GM19043 (cell line): Measurements from ENCODE around the gene HAX1.
"Not testable (repeated sequence)": the region's sequence is repeated elsewhere in the genome, so short reads cannot be mapped to it uniquely, and the experiment has no call there.

Source experiments
- ATAC-seq: cut with Tn5 transposase; IDR thresholded peaks from one replicate; pipeline ENCODE4 v1.9.1; 2021; ENCODE audit warnings: low read depth; ENCODE audit not compliant: unreplicated experiment

Gene HAX1

DNA sequence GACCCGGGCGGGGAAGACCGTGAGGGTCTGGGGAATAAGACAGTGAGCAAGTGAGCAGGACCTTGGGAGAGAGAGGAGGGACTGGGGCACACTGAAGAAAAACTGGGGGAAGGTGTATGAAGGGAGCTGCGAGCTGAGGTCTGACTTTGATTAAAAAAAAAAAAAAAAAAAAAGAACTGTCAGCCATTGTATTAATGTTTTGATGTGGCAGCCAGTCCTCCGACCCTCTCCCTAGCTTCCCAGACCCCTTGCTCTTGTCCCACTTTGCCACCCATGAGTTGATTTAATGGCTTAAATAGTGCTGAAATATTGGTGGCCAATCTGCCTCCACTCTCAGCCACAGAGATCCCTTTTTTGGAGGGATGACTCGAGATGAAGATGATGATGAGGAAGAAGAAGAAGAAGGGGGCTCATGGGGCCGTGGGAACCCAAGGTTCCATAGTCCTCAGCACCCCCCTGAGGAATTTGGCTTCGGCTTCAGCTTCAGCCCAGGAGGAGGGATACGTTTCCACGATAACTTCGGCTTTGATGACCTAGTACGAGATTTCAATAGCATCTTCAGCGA lies 652 bp downstream of the HAX1 start:
- ATAC-seq: no peak

DNA sequence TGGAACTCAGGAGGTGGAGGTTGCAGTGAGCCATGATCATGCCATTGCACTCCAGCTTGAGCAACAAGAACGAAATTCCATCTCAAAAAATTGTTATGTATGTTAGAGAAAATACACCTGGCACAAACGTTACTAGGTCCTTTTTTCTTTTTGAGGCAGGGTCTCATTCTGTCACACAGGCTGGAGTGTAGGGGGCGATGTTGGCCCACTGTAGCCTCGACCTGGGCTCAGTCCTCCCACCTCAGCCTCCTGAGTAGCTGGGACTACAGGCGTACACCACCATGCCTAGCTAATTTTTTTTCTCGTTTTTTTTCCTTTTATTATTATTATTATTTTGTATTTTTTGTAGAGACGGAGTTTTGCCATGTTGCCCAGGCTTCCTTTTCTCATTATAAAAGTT lies 4.4 kb downstream of the HAX1 start:
- no peak for ATAC-seq

DNA sequence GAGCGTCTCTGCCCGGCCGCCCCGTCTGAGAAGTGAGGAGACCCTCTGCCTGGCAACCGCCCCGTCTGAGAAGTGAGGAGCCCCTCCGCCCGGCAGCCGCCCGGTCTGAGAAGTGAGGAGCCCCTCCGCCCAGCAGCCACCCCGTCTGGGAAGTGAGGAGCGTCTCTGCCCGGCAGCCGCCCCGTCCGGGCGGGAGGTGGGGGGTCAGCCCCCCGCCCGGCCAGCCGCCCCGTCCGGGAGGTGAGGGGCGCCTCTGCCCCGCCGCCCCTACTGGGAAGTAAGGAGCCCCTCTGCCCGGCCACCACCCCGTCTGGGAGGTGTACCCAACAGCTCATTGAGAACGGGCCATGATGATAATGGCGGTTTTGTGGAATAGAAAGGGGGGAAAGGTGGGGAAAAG lies 15.2 kb downstream of the HAX1 start:
- not testable (repeated sequence) for ATAC-seq

DNA sequence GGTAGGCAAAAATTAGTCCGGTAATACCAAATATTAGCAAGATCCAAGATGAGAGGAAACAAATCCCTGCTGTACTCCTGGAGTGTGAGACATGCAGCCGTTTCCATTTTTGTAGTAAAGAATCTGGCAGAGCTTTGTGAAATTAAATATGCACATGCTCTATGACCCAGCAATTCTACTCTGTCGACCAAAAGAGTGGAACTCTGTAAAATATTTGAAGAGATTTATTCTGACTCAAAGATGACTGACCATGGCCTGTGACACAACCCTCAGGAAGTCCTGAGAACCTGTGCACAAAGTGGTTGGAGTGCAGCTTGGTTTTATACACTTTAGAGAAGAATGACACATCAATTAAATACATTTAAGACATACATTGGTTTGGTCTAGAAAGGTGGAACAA lies 16.2 kb downstream of the HAX1 start:
- no peak for ATAC-seq

DNA sequence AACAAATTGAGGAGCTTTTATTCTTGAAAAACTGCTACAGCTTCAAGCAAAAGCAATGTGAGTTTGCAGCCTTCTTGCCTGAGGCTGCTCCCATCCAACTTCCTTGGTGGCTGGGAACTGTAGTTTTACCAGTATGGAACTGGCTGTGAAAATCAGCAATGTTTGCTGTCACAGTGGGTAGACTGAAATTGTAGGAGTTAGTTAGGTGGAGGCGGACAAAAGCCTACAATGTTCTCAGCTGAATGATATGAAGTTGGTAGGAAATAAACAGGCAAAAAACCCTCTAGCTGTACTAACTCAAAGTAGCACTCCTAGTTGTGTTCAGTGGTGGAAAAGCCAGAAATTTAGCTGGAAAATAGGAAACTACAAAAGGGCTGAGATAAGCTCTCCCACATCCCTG lies 18.5 kb downstream of the HAX1 start:
- no peak for ATAC-seq

DNA sequence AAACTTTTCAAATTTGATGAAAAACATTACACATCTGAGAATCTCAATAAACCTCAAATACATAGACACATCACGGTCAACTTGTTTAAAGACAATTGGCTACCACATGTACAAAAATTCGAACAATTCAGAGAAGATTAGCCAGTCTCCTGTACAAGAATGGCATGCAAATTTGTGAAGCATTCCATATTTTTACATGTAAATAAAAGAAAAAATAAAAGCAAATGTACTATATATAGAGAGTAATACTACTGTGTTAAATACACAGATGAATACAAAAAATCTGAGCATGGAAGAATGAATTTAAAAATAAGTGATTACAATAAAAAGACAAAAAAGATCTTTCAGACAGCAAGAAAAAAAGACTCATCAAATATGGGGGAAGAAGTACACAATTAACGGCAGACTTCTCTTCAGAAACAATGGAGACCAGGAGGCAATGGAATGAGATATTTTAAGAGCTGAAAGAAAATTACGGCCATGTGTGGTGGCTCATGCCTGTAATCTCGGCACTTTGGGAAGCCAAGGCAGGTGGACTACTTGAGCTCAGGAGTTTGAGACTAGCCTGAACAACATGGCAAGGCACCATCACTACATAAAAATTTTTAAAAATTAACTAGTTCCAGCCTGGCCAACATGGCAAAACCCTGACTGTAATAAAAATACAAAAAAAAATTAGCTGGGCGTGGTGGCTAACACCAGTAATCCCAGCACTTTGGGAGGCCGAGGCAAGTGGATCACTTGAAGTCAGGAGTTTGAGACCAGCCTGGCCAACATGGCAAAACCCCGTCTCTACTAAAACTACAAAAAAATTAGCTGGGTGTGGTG lies 23.2 kb downstream of the HAX1 start:
- no peak for ATAC-seq

DNA sequence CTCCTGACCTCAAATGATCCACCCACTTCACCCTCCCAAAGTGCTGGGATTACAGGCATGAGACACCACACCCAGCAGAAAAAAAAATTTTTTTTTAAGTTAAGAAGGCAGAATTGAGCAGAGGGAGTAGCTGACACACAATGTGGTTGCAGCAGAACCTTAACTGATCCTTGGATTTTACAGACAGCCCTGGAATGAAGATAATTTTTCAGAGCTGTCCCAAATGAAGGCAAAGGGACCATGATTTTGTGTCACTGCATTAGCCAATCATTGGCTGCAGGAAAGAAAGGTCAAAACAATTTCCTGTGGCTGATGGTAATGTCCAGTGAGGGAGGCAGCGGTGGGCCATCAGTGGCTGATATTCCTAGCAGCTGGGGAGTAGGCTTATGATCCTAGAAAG lies 29.2 kb downstream of the HAX1 start:
- ATAC-seq: no peak

DNA sequence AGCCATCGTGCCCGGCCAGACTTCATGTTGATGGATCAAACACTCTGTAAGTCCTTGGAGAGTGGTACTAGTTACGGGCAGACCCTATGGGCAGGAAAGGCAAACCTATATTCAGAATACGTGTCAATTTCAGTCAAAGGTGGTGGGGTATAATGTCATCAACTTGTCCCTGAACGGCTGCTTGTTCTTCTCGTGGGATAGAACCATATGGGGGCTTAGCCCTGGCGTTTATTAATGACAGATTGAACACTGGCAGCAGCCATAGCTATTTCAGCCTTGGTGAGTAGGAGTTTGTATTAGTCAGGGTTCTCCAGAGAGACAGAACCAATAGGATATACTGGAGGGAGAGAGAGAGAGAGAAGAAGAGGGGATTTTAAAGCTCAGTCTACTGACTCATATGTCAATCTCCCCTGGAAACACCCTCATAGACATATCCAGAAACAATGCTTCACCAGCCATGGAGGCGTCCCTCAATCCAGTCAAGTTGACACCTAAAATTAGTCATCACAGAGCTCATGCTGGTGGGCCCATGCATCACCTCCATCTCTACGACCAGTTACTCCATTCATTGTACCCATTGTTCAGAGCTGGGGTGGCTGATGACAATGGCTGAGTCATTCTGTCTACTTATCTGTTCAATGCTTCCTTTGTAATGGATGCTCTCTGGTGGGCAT lies 32.4 kb downstream of the HAX1 start:
- no peak for ATAC-seq

DNA sequence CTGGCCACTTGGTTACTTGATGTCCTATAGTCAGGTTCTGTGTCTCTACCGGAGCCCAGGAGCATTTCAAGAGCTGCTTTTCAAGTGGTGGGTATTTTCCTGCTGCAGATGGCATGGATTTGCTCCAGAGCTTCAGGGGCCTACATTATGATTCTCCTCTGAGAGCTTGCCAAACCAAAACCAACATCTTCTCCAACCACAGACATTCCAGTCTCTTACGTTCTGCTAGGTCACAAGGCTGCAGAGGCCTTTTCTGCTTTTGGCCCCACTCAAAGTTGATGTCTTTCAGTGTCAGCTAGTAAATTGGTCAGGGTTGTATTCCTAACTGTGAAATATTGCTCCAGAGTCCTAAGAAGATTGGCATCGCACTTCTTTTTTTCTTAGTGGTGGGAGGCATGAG lies 33.7 kb downstream of the HAX1 start:
- no peak for ATAC-seq

DNA sequence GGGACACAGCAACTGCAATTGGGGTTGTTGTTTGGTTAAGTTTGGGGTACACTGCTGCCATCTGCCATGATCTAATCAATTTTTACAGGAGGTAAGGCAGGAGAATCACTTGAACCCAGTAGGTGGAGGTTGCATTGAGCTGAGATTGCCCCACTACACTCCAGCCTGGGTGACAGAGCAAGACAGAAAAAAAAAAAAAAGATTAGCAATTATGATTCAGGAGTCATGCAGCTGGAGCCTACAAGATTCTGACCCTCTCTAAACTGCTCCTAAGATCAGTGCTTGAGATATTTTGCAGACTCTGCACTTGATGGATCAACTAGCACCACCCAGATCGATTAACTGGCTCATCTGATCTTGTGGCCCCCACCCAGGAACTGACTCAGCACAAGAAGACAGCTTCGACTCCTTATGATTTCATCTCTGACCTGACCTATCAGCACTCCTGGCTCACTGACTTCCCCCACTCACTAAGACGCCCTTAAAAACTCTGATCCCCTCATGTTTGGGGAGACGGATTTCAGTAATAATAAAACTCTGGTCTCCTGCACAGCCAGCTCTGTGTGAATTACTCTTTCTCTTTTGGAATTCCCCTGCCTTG lies 35.3 kb downstream of the HAX1 start:
- not testable (repeated sequence) for ATAC-seq

DNA sequence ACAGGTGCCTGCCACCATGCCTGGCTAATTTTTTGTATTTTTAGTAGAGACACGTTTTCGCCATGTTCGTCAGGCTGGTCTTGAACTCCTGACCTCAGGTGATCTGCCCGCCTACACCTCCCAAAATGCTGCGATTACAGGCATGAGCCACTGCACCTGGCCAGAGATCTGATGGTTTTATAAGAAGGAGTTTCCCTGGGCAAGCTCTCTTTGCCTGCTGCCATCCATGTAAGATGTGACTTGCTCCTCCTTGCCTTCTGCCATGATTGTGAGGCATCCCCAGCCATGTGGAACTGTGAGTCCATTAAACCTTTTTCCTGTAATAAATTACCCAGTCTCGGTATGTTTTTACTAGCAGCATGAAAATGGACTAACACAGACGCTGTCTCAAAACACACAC lies 36.7 kb downstream of the HAX1 start:
- not testable (repeated sequence) for ATAC-seq

DNA sequence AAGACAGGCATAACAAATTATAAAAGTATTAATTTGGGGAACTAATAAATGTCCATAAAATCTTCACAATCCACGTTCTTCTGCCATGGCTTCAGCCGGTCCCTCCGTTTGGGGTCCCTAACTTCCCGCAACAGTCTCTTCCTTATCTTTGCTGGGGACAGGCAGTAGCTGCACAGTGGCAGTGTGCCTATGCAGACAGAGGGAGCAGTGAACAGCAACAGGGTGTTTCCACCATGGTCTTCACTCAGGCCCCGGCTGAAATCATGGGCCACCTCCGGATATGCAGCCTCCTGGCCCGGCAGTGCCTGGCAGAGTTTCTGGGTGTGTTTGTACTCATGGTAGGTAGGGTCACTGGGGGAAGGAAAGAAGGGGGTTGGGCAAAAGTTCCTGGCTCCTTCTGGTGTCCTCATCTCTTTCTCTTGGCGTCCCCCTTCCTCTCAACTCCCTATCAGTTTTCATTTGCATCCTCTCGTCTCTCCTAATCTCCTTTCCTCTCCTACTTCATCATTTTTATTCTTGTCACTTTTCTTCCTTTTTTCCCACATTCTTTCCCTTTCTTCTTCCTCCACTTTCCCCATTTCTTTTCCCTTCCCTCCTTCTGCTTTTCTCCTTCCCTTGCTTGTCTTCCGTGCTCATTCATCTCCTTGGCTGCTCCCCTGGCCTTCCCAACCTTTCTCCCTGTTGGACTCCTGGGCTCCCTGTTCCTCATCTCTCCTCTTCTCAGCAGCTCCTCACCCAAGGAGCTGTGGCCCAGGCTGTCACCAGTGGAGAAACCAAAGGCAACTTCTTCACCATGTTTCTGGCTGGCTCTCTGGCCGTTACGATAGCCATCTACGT lies 40.0 kb downstream of the HAX1 start:
- not testable (repeated sequence) for ATAC-seq

DNA sequence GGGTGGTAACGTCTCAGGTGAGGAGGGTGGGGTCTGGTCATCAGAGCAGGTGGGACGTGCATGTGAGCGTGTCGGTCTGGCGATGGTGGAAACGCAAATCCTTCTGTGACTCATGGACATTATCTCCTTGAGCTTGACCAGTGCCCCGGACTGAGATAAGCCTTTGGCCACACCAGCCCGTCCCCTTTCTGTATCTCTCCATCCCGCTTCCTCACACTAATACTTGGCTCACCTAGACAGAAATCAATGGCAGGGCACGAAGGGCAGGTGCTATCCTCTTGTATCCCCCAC lies 40.6 kb downstream of the HAX1 start:
- ATAC-seq: no peak

DNA sequence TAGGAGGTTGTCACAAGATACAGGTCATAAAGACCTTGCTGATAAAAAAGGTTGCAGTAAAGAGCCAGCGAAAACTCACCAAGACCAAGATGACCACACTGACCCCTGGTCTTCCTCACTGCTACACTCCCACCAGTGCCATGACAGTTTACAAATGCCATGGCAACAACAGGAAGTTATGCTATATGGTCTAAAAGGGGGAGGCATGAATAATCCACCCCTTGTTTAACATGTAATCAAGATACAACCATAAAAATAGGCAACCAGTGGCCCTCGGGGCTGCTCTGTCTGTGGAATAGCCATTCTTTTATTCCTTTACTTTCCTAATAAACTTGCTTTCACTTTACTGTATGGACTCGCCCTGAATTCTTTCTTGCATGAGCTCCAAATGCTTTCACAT lies 41.8 kb downstream of the HAX1 start:
- not testable (repeated sequence) for ATAC-seq

DNA sequence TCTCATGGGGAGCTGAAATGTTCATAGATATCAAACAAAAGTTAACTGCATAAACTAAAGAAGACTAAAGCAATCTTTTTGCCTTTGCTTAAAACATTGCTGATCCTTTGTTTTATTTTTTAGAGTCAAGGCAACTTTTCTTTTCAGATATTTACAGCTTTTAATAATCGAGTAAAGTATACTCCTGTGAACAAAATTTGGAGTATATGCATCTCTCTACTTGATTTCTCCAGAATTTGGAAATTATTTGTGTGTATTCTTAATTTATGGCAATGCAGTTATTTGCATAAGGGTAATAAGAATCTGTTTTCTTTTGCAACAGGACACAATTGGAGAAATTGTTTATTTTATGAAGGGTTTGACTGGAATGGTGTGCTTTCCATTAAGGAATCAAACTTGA lies 44.3 kb downstream of the HAX1 start:
- ATAC-seq: no peak

DNA sequence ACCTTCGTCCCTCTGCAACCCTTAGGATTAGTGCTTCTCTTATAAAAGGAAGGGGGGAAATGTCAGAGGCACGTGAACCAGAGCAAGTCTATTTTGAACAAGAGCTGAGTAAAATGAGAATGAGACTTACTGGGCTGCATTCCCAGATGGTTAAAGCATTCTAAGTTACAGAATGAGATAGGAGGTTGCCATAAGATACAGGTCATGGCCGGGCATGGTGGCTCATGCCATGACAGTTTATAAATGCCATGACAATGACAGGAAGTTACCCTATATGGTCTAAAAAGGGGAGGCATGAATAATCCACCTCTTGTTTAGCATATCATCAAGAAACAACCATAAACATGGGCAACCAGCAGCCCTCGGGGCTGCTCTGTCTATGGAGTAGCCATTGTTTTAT lies 46.0 kb downstream of the HAX1 start:
- ATAC-seq: no peak

DNA sequence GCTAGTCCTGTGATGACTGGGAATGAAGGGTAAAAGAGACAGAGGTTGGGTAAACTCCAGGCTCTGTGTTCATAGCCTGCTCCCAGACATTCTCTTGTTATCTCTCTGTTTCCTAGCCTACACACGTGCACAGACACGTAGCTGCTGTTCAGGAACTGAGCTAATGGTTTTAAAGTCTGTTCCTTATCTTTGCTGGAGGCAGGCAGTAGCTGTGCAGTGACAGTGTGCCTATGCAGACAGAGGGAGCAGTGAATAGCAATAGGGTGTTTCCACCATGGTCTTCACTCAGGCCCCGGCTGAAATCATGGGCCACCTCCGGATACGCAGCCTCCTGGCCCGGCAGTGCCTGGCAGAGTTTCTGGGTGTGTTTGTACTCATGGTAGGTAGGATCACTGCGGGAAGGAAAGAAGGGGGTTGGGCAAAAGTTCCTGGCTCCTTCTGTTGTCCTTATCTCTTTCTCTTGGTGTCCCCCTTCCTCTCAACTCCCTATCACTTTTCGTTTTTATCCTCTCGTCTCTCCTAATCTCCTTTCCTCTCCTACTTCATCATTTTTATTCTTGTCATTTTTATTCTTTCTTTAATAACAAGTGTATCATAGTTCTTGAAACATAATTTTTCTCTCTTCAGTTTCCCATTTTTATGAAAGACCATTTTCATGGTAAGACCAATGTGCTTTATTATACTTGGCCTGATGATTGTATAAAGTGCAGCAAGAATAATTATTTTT lies 48.6 kb downstream of the HAX1 start, which contains the start of gene AQP10:
AQP10 (plus strand) TSS at position 212 of the 727 bp plus-strand sequence; CDS start at position 275, 63 bp downstream.
- ATAC-seq: no peak

DNA sequence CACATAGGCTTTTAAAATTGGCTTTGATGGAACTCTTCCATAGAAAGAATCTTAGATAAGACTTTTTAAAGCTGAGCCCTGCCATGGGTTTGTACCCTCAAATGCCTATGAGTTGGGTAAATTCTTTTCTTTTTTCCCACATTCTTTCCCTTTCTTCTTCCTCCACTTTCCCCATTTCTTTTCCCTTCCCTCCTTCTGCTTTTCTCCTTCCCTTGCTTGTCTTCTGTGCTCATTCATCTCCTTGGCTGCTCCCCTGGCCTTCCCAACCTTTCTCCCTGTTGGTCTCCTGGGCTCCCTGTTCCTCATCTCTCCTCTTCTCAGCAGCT lies 49.1 kb downstream of the HAX1 start:
- not testable (repeated sequence) for ATAC-seq

DNA sequence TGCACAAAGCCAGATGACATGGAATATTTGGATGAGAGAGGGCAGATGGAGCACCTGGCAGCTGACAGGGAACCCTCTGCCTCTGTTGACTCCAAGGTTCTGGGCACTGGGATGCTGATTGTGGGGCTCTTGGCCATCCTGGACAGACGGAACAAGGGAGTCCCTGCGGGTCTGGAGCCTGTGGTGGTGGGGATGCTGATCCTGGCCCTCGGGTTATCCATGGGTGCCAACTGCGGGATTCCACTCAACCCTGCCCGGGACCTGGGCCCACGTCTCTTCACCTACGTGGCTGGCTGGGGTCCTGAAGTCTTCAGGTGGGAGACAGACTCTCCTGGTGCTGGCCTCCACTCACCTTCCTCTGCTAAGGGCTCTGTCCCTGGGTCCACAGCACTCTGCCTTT lies 51.1 kb downstream of the HAX1 start:
- ATAC-seq: no peak

DNA sequence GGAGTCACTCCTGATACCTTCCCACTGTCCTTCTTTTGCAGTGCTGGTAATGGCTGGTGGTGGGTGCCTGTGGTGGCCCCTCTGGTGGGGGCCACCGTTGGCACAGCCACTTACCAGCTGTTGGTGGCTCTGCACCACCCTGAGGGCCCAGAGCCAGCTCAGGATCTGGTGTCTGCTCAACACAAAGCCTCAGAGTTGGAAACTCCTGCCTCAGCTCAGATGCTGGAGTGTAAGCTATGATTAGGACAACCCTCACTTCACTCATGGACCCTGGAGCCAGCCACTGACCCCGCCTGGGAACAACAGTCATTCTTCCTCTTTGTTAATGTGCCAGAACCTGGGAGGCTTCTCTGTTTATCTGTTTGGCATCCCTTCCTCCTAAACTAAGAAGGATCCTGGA lies 51.8 kb downstream of the HAX1 start:
- no peak for ATAC-seq
